Measurements from ENCODE around the gene CBX4. TPM values are rescaled to one million over a fixed set of nuclear protein-coding genes. Genes with fewer than 3 reads are reported as not detected.
A peak's percentile ranks its signal among the peaks of the same experiment; 100 is the strongest.

CBX4 gene
- total RNA-seq, 2 donors from 2014 or later: 4.2 to 4.9 TPM

DNA sequence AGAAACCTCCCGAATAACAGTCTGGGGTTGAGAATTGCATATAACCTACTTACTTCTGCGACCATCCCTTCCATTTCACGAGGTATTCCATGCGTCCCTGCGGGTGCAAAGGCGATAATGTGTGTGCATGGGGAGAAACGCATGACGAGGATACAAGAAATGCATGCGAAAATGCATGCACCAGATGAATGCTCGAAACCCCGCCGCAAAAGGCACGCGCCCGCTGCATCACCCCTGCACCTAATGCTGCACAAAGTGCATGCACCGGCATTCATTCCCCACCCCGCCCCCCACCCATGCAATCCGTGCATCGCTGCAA is 42.8 kb downstream of the CBX4 start:
- H3K27ac Mint-ChIP-seq: no peak overlapping the region
- no peak overlapping the region for H3K27ac ChIP-seq (ENCODE audit: low read depth, low read length)

DNA sequence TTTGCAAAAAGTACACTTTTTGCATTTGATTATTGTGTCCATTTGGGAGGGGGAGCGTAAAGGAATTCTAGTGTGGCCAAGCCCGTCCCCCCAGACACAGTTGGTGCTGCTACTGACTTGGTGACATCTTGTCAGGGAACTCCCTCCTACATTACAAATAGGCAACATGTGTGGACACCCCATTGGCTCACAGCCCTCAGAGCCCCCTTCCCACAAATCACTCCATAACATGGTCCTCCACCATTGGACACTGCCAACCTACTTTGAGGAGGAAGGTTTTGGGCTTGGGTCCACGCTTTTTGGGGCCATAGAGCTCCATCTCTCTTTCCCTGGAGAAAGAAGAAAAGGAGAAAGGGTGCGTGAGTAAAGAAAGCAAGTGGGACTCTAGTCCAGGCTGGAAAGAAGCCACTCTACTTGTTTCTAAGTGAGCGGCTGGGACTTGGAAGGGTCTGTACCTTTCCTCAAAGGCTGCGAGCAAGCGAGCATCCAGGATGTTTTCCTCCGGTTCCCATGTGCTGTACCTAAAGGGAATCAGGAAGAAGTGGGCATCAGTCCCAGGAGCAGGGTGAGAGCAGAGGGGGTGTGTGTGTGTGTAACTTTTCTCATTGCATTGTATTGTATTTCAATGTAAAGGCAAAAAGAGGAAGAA is 43.3 kb downstream of the CBX4 start:
- Mint-ChIP-seq H3K27me3 (ENCODE audit: insufficient read depth) (peaks cover 93% of the 10 kb centered on the region), H3K36me3 (ENCODE audit: low read depth) (no peaks in the 10 kb centered on the region), H3K4me1 (peaks cover 22% of the 10 kb centered on the region), H3K4me3 (peak overlapping the region; percentile 67), H3K27ac (no peak overlapping the region), H3K9me3 (no peaks in the 10 kb centered on the region)
- Histone ChIP-seq H3K4me3 (ENCODE audit: low read length) (peak overlapping the region; percentile 94), H3K27me3 (ENCODE audit: control insufficient read depth, insufficient read depth, low read length, poor library complexity, severe bottlenecking) (peaks cover 90% of the 10 kb centered on the region), H3K9me3 (ENCODE audit: control insufficient read depth, low read length) (no peaks in the 10 kb centered on the region), H3K36me3 (ENCODE audit: control insufficient read depth, insufficient read depth, low read length) (peaks cover 6% of the 10 kb centered on the region), H3K27ac (ENCODE audit: low read depth, low read length) (no peak overlapping the region), H3K9ac (ENCODE audit: extremely low read depth, low read length, poor library complexity, severe bottlenecking) (no peak overlapping the region), H3K4me1 (ENCODE audit: control insufficient read depth, insufficient read depth, low read length) (peaks cover 18% of the 10 kb centered on the region)
- peak; percentile 66 for DNase-seq
- TF ChIP-seq, protein P1, sequence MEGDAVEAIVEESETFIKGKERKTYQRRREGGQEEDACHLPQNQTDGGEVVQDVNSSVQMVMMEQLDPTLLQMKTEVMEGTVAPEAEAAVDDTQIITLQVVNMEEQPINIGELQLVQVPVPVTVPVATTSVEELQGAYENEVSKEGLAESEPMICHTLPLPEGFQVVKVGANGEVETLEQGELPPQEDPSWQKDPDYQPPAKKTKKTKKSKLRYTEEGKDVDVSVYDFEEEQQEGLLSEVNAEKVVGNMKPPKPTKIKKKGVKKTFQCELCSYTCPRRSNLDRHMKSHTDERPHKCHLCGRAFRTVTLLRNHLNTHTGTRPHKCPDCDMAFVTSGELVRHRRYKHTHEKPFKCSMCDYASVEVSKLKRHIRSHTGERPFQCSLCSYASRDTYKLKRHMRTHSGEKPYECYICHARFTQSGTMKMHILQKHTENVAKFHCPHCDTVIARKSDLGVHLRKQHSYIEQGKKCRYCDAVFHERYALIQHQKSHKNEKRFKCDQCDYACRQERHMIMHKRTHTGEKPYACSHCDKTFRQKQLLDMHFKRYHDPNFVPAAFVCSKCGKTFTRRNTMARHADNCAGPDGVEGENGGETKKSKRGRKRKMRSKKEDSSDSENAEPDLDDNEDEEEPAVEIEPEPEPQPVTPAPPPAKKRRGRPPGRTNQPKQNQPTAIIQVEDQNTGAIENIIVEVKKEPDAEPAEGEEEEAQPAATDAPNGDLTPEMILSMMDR (conservative IDR thresholded peaks at IDR 0.05): no peak
- 41 to 61% methylated on average over 6 to 8 of the region's 8 CpGs for WGBS, 2 experiments (ENCODE audit: insufficient coverage in 1 of 2, insufficient read length in 1 of 2)

More for the DNA sequence above, 42.8 kb downstream of the CBX4 start:
- Mint-ChIP-seq H3K36me3 (ENCODE audit: low read depth) (no peaks in the 10 kb centered on the region), H3K4me1 (peaks cover 22% of the 10 kb centered on the region), H3K4me3 (peak overlapping the region; percentile 67), H3K9me3 (no peaks in the 10 kb centered on the region), H3K27me3 (ENCODE audit: insufficient read depth) (peaks cover 93% of the 10 kb centered on the region)
- DNase-seq: no peak
- Histone ChIP-seq H3K4me1 (ENCODE audit: control insufficient read depth, insufficient read depth, low read length) (peaks cover 18% of the 10 kb centered on the region), H3K9me3 (ENCODE audit: control insufficient read depth, low read length) (no peaks in the 10 kb centered on the region), H3K36me3 (ENCODE audit: control insufficient read depth, insufficient read depth, low read length) (peaks cover 6% of the 10 kb centered on the region), H3K27me3 (ENCODE audit: control insufficient read depth, insufficient read depth, low read length, poor library complexity, severe bottlenecking) (peaks cover 90% of the 10 kb centered on the region), H3K4me3 (ENCODE audit: low read length) (peak overlapping the region; percentile 94), H3K9ac (ENCODE audit: extremely low read depth, low read length, poor library complexity, severe bottlenecking) (peak overlapping the region; percentile 77)
- TF ChIP-seq, protein P1 (conservative IDR thresholded peaks at IDR 0.05): no peak
- 0 to 2% methylated on average over 6 to 18 of the region's 19 CpGs for WGBS, 2 experiments (ENCODE audit: insufficient coverage in 1 of 2, insufficient read length in 1 of 2)

DNA sequence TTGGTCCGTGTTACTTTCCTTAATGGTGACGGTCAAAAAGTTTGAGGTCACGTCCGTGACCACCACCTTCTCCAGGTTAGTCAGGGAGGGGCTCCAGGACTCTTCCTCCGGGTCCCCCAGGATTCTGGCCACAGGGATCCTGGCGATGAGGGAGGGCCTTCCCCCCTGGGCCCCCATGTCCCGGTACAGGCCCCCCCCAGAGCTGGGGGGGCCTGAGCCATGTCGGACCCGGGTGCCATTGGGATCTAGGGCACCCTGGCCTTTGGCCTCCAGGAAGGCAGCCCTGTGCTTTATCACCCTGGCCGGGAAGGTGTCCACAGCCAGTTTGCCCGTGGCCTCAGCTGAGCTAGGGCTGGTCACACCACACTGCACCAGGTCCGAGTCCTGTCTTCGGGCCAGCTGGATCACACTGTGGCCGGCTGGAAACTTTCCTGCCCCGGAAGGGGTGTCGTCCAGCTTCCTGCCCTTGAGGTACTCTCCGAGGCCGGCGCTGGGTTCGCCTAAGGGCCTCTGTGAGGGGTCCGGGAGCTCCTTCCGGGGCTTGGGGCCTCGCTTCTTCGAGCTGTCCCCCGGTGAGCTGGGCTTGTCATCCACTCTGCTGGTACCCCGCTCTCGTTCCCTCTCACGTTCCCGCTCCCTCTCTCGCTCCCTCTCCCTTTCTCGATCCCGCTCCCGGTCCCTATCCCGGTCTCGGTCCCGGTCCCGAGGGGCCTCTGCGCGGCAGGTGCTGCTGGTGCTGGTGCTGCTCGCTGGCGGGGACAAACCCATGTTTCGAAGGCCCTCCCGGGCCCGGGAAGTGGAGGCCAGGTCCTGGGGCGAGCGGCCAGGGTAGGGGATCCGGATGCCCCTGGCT is 44.4 kb downstream of the CBX4 start:
- Mint-ChIP-seq H3K36me3 (ENCODE audit: low read depth) (no peaks in the 10 kb centered on the region), H3K27ac (no peak overlapping the region), H3K27me3 (ENCODE audit: insufficient read depth) (peaks cover 93% of the 10 kb centered on the region), H3K4me1 (peaks cover 18% of the 10 kb centered on the region), H3K4me3 (no peak overlapping the region), H3K9me3 (no peaks in the 10 kb centered on the region)
- H3K27ac ChIP-seq (ENCODE audit: low read depth, low read length): no peak overlapping the region
- H3K9ac ChIP-seq (ENCODE audit: extremely low read depth, low read length, poor library complexity, severe bottlenecking): no peak overlapping the region
- TF ChIP-seq, protein P1 (conservative IDR thresholded peaks at IDR 0.05): no peak
- DNase-seq: peak; percentile 78
- peaks cover 15% of the 10 kb centered on the region for H3K4me1 ChIP-seq (ENCODE audit: control insufficient read depth, insufficient read depth, low read length)
- peaks cover 6% of the 10 kb centered on the region for H3K36me3 ChIP-seq (ENCODE audit: control insufficient read depth, insufficient read depth, low read length)
- WGBS, 2 experiments (ENCODE audit: insufficient coverage in 1 of 2, insufficient read length in 1 of 2): 49 to 50% methylated on average over 35 to 47 of the region's 47 CpGs
- H3K27me3 ChIP-seq (ENCODE audit: control insufficient read depth, insufficient read depth, low read length, poor library complexity, severe bottlenecking): peaks cover 90% of the 10 kb centered on the region
- H3K9me3 ChIP-seq (ENCODE audit: control insufficient read depth, low read length): no peaks in the 10 kb centered on the region
- no peak overlapping the region for H3K4me3 ChIP-seq (ENCODE audit: low read length)

All from endodermal cell (in vitro differentiated cells).